H9 (cell line): ENCODE data around the gene FKBP8. TPM values are rescaled to one million over a fixed set of nuclear protein-coding genes. Genes with fewer than 3 reads are reported as not detected.

Experiments used
- DNase-seq: peaks from one replicate; pipeline ENCODE4 v3.0.0-alpha.2; 2017
- H2AFZ ChIP-seq: one replicate; pipeline ENCODE4 v1.6.1; 2013; ENCODE audit warnings: mild to moderate bottlenecking, low read length, control low read depth, moderate library complexity
- H2AK5ac ChIP-seq: 2 replicates; pipeline ENCODE4 v1.6.1; 2013; ENCODE audit warnings: low read length, control low read depth, mixed read lengths; ENCODE audit not compliant: insufficient read length
- H2BK120ac ChIP-seq: one replicate; pipeline ENCODE4 v1.6.1; 2013; ENCODE audit warnings: low read depth, mild to moderate bottlenecking, low read length, control low read depth, inconsistent platforms; ENCODE audit not compliant: poor library complexity, severe bottlenecking
- H2BK12ac ChIP-seq: 2 replicates; pipeline ENCODE4 v1.6.1; 2013; ENCODE audit warnings: low read length, control low read depth, mixed read lengths, low read depth; ENCODE audit not compliant: insufficient read length
- H2BK15ac ChIP-seq: 2 replicates; pipeline ENCODE4 v1.6.1; 2013; ENCODE audit warnings: low read depth, low read length, control low read depth
- H2BK20ac ChIP-seq: one replicate; pipeline ENCODE4 v1.6.1; 2013; ENCODE audit warnings: low read depth, mild to moderate bottlenecking, low read length, control low read depth, inconsistent platforms; ENCODE audit not compliant: poor library complexity, severe bottlenecking
- H2BK5ac ChIP-seq: 2 replicates; pipeline ENCODE4 v1.6.1; 2013; ENCODE audit warnings: low read length, control low read depth, mixed read lengths; ENCODE audit not compliant: insufficient read length
- H3K14ac ChIP-seq: 2 replicates; pipeline ENCODE4 v1.6.1; 2013; ENCODE audit warnings: low read length, control low read depth; ENCODE audit not compliant: insufficient read depth
- H3K18ac ChIP-seq: 2 replicates; pipeline ENCODE4 v1.6.1; 2013; ENCODE audit warnings: low read depth, mild to moderate bottlenecking, mixed read lengths, low read length, control low read depth; ENCODE audit not compliant: insufficient read length
- H3K23ac ChIP-seq: 2 replicates; pipeline ENCODE4 v1.6.1; 2013; ENCODE audit warnings: low read length, control low read depth, mixed read lengths, low read depth; ENCODE audit not compliant: insufficient read length
- H3K23me2 ChIP-seq: 2 replicates; pipeline ENCODE4 v1.6.1; 2013; ENCODE audit warnings: low read depth, mild to moderate bottlenecking, mixed read lengths, low read length, control low read depth; ENCODE audit not compliant: insufficient read length, poor library complexity, severe bottlenecking
- H3K27ac ChIP-seq: 2 replicates; pipeline ENCODE4 v1.5.1; 2013; ENCODE audit warnings: low read length, control low read depth, mixed read lengths, low read depth; ENCODE audit not compliant: insufficient read length
- H3K27me3 ChIP-seq: 2 replicates; pipeline ENCODE4 v1.6.1; 2013; ENCODE audit warnings: low read length, control low read depth, inconsistent platforms; ENCODE audit not compliant: insufficient read depth
- H3K4ac ChIP-seq: 2 replicates; pipeline ENCODE4 v1.6.1; 2013; ENCODE audit warnings: low read depth, mild to moderate bottlenecking, control low read depth, inconsistent platforms, low read length, moderate library complexity
- H3K4me1 ChIP-seq: 2 replicates; pipeline ENCODE4 v1.6.1; 2013; ENCODE audit warnings: low read length, control low read depth, inconsistent platforms; ENCODE audit not compliant: insufficient read depth
- H3K4me2 ChIP-seq: 2 replicates; pipeline ENCODE4 v1.6.1; 2013; ENCODE audit warnings: low read length, control low read depth, mixed read lengths; ENCODE audit not compliant: insufficient read length, insufficient read depth
- H3K56ac ChIP-seq: 2 replicates; pipeline ENCODE4 v1.6.1; 2013; ENCODE audit warnings: low read depth, mild to moderate bottlenecking, mixed read lengths, low read length, control low read depth; ENCODE audit not compliant: insufficient read length
- H3K79me1 ChIP-seq: 2 replicates; pipeline ENCODE4 v1.6.1; 2013; ENCODE audit warnings: low read depth, mild to moderate bottlenecking, moderate library complexity, low read length, control low read depth, inconsistent platforms; ENCODE audit not compliant: insufficient read depth, poor library complexity, severe bottlenecking
- H3K79me2 ChIP-seq: 2 replicates; pipeline ENCODE4 v1.6.1; 2013; ENCODE audit warnings: low read length, control low read depth, inconsistent platforms; ENCODE audit not compliant: insufficient read depth
- H3K9ac ChIP-seq: 2 replicates; pipeline ENCODE4 v1.6.1; 2013; ENCODE audit warnings: low read length, control low read depth, mixed read lengths; ENCODE audit not compliant: insufficient read length; ENCODE audit errors: extremely low read depth
- H3K9me3 ChIP-seq: one replicate; pipeline ENCODE4 v1.6.1; 2013; ENCODE audit warnings: low read depth, low read length, inconsistent platforms; ENCODE audit not compliant: control insufficient read depth
- H3T11ph ChIP-seq: one replicate; pipeline ENCODE4 v1.6.1; 2013; ENCODE audit warnings: mild to moderate bottlenecking, low read length, control low read depth, inconsistent platforms
- H4K20me1 ChIP-seq: one replicate; pipeline ENCODE4 v1.6.1; 2013; ENCODE audit not compliant: control insufficient read depth, insufficient read length, insufficient read depth
- H4K5ac ChIP-seq: 2 replicates; pipeline ENCODE4 v1.6.1; 2013; ENCODE audit warnings: low read depth, mild to moderate bottlenecking, mixed read lengths, low read length, control low read depth; ENCODE audit not compliant: insufficient read length
- H4K8ac ChIP-seq: replicated peaks from 2 replicates; pipeline ENCODE4 v1.6.1; 2013; ENCODE audit warnings: low read length, control low read depth, mixed read lengths, low read depth; ENCODE audit not compliant: insufficient read length
- H4K91ac ChIP-seq: 2 replicates; pipeline ENCODE4 v1.6.1; 2013; ENCODE audit warnings: low read depth, mild to moderate bottlenecking, moderate library complexity, mixed read lengths, low read length, control low read depth; ENCODE audit not compliant: insufficient read length
- H3K27ac Mint-ChIP-seq, 3 experiments: 2 replicates in 2 of 3; 3 replicates in 1 of 3; pipeline ENCODE4 v1.8.0; 2020 to 2021; ENCODE audit warnings: mixed read lengths in 3 of 3, mild to moderate bottlenecking in 1 of 3, moderate library complexity in 1 of 3
- H3K27me3 Mint-ChIP-seq: 2 replicates; pipeline ENCODE4 v1.8.0; 2021; ENCODE audit warnings: low read depth, mild to moderate bottlenecking, moderate library complexity, mixed read lengths
- H3K36me3 Mint-ChIP-seq, 3 experiments: 2 replicates in 2 of 3; 3 replicates in 1 of 3; pipeline ENCODE4 v1.8.0; 2020 to 2021; ENCODE audit warnings: low read depth in 3 of 3, mixed read lengths in 3 of 3; ENCODE audit not compliant: insufficient read depth in 1 of 3
- H3K4me1 Mint-ChIP-seq, 2 experiments: 2 replicates each; pipeline ENCODE4 v1.8.0; 2020; ENCODE audit warnings: mixed read lengths in 2 of 2
- H3K4me3 Mint-ChIP-seq, 2 experiments: 2 replicates in 1 of 2; 3 replicates in 1 of 2; pipeline ENCODE4 v1.8.0; 2020 to 2021; ENCODE audit warnings: mild to moderate bottlenecking in 2 of 2, mixed read lengths in 2 of 2, moderate library complexity in 1 of 2
- H3K9me3 Mint-ChIP-seq, 2 experiments: 2 replicates in 1 of 2; 3 replicates in 1 of 2; pipeline ENCODE4 v1.8.0; 2020; ENCODE audit warnings: mild to moderate bottlenecking in 2 of 2, mixed read lengths in 2 of 2, moderate library complexity in 1 of 2
- WGBS: extraction: QIAGEN DNeasy Blood & Tissue Kit; methylation state at CpG from one replicate; pipeline ENCODE4 v1.1.7; 2013; ENCODE audit warnings: missing lambda C conversion rate, low lambda C conversion rate, mixed read lengths; ENCODE audit not compliant: insufficient read length; ENCODE audit errors: extremely low coverage; 5-methylcytosine and 5-hydroxymethylcytosine counted together
- total RNA-seq: library from RNA; stranded (reverse); gene quantifications from 2 replicates; pipeline ENCODE4 v1.2.1, GENCODE V29; 2021
- TF ChIP-seq, protein P1 (sequence below): fragments of 200-600 bp; sonication (generic); conservative IDR thresholded peaks from 3 replicates; pipeline ENCODE4 v1.8.0; 2021; ENCODE audit warnings: antibody characterized with exemption, mild to moderate bottlenecking

FKBP8 gene
- total RNA-seq, 1 experiment from 2014 or later = 308 TPM

DNA sequence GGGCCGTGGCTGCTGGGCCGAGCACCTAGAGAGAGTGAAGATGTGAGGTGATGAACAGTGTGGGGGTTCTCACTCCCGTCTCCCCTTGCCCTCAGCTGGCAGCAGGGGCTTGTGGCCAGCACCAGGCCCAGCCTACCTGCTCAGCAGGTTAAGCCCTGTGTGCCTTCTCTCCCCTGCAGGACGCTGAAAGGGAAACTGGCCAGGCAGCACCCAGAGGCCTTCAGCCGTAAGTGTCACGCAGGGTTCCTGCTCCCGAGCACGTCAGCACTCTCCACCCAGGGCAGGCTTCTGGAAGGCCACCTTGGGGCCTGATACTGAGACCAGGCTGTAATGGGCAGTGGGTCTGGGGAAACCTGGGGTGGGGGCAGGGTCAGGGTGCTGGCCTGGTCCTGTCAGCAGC, 23.6 kb upstream of the FKBP8 start:
- Mint-ChIP-seq H3K36me3 (peaks cover 38 to 84% (median 72%) of the 10 kb centered on the region in 3 experiments), H3K27me3 (no peaks in the 10 kb centered on the region), H3K9me3 (no peaks in the 10 kb centered on the region), H3K4me1 (peaks cover 3% of the 10 kb centered on the region in 2 experiments; a peak in 2 of 4 replicates), H3K27ac (no peak overlapping the region), H3K4me3 (no peak overlapping the region)
- no peak overlapping the region for H3K27ac ChIP-seq
- no peak overlapping the region for H2BK12ac ChIP-seq
- no peaks in the 10 kb centered on the region for H3K27me3 ChIP-seq
- H2BK20ac ChIP-seq = no peak overlapping the region
- H3K4ac ChIP-seq = no peak overlapping the region
- no peak overlapping the region for H4K5ac ChIP-seq
- DNase-seq = no peak
- no peak overlapping the region for H2BK120ac ChIP-seq
- peaks cover under 1% of the 10 kb centered on the region; the same call in 1 of the 2 replicates for H3K79me2 ChIP-seq
- H3K9ac ChIP-seq = no peak overlapping the region
- no peak overlapping the region for H3K23ac ChIP-seq
- H2AFZ ChIP-seq = no peak overlapping the region
- no peaks in the 10 kb centered on the region for H3K9me3 ChIP-seq
- H2BK5ac ChIP-seq = no peak overlapping the region
- no peaks in the 10 kb centered on the region for H3K79me1 ChIP-seq
- H3K14ac ChIP-seq = no peak overlapping the region
- no peak overlapping the region for H3K18ac ChIP-seq
- no peak overlapping the region for H3K56ac ChIP-seq
- no peak overlapping the region for H2BK15ac ChIP-seq
- no peak overlapping the region for H3T11ph ChIP-seq
- no peaks in the 10 kb centered on the region for H4K20me1 ChIP-seq
- no peak overlapping the region for H3K4me2 ChIP-seq
- H4K91ac ChIP-seq = no peak overlapping the region
- peaks cover 4% of the 10 kb centered on the region for H3K23me2 ChIP-seq
- no peak overlapping the region for H2AK5ac ChIP-seq
- TF ChIP-seq, protein P1, sequence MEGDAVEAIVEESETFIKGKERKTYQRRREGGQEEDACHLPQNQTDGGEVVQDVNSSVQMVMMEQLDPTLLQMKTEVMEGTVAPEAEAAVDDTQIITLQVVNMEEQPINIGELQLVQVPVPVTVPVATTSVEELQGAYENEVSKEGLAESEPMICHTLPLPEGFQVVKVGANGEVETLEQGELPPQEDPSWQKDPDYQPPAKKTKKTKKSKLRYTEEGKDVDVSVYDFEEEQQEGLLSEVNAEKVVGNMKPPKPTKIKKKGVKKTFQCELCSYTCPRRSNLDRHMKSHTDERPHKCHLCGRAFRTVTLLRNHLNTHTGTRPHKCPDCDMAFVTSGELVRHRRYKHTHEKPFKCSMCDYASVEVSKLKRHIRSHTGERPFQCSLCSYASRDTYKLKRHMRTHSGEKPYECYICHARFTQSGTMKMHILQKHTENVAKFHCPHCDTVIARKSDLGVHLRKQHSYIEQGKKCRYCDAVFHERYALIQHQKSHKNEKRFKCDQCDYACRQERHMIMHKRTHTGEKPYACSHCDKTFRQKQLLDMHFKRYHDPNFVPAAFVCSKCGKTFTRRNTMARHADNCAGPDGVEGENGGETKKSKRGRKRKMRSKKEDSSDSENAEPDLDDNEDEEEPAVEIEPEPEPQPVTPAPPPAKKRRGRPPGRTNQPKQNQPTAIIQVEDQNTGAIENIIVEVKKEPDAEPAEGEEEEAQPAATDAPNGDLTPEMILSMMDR = no peak
- no peak overlapping the region for H4K8ac ChIP-seq
- no CpG with 5 or more reads among the region's 8 CpGs for WGBS
- H3K4me1 ChIP-seq = no peaks in the 10 kb centered on the region
